Osteoblast (primary cell): Measurements from ENCODE around the gene DDX19B. TPM values are rescaled to one million over a fixed set of nuclear protein-coding genes. Genes with fewer than 3 reads are reported as not detected.

Experiments
- DNase-seq: peaks from one replicate; pipeline ENCODE4 v3.0.0; 2011; ENCODE audit warnings: low spot score, mixed read lengths; ENCODE audit not compliant: insufficient read length; ENCODE audit errors: missing footprints
- H2AFZ ChIP-seq: 2 replicates; pipeline ENCODE4 v1.6.0; 2011; ENCODE audit warnings: mild to moderate bottlenecking, low read length
- H3K27ac ChIP-seq: 2 replicates; pipeline ENCODE4 v1.5.1; 2011; ENCODE audit warnings: mild to moderate bottlenecking, low read depth, low read length, moderate library complexity
- H3K27me3 ChIP-seq: 2 replicates; pipeline ENCODE4 v1.6.0; 2012; ENCODE audit warnings: mild to moderate bottlenecking, control low read depth, inconsistent platforms, low read length, moderate library complexity; ENCODE audit not compliant: insufficient read depth
- H3K36me3 ChIP-seq: 2 replicates; pipeline ENCODE4 v1.5.1; 2011; ENCODE audit warnings: mild to moderate bottlenecking, low read length, control low read depth, moderate library complexity; ENCODE audit not compliant: insufficient read depth
- H3K4me1 ChIP-seq: 2 replicates; pipeline ENCODE4 v1.5.1; 2011; ENCODE audit warnings: mild to moderate bottlenecking, low read length, control low read depth, moderate library complexity; ENCODE audit not compliant: insufficient read depth
- H3K4me2 ChIP-seq: 2 replicates; pipeline ENCODE4 v1.6.0; 2011; ENCODE audit warnings: mild to moderate bottlenecking, low read length; ENCODE audit not compliant: insufficient read depth
- H3K4me3 ChIP-seq: fragments of 200-600 bp; sonication (generic); 3 replicates; pipeline ENCODE4 v1.5.1; 2012; ENCODE audit warnings: mild to moderate bottlenecking, low read length, inconsistent platforms; ENCODE audit not compliant: insufficient read depth
- H3K79me2 ChIP-seq: 2 replicates; pipeline ENCODE4 v1.6.0; 2012; ENCODE audit warnings: mild to moderate bottlenecking, low read length, control low read depth, inconsistent platforms; ENCODE audit not compliant: insufficient read depth
- H3K9me3 ChIP-seq: 2 replicates; pipeline ENCODE4 v1.5.1; 2011; ENCODE audit warnings: low read depth, low read length, control low read depth
- H4K20me1 ChIP-seq: 2 replicates; pipeline ENCODE4 v1.6.0; 2012; ENCODE audit warnings: mild to moderate bottlenecking, low read length, control low read depth; ENCODE audit not compliant: insufficient read depth
- small RNA-seq: library from RNA; depleted of rRNA; stranded (forward); fragments of <200 nt; gene quantifications from one replicate; pipeline ENCODE3, GENCODE V24; 2012
- total RNA-seq: library from RNA; depleted of rRNA; stranded (reverse); fragments of >200 nt; gene quantifications from 2 replicates; pipeline ENCODE4 v1.2.3, GENCODE V29; 2012
- TF ChIP-seq, protein P1 (sequence below): IDR thresholded peaks from 2 replicates; pipeline ENCODE4 v1.5.1; 2011; ENCODE audit warnings: mild to moderate bottlenecking, low read depth, low read length, moderate library complexity; ENCODE audit errors: extremely low read depth

The DDX19B gene
- total RNA-seq, 1 donor: 42.7 TPM

DNA sequence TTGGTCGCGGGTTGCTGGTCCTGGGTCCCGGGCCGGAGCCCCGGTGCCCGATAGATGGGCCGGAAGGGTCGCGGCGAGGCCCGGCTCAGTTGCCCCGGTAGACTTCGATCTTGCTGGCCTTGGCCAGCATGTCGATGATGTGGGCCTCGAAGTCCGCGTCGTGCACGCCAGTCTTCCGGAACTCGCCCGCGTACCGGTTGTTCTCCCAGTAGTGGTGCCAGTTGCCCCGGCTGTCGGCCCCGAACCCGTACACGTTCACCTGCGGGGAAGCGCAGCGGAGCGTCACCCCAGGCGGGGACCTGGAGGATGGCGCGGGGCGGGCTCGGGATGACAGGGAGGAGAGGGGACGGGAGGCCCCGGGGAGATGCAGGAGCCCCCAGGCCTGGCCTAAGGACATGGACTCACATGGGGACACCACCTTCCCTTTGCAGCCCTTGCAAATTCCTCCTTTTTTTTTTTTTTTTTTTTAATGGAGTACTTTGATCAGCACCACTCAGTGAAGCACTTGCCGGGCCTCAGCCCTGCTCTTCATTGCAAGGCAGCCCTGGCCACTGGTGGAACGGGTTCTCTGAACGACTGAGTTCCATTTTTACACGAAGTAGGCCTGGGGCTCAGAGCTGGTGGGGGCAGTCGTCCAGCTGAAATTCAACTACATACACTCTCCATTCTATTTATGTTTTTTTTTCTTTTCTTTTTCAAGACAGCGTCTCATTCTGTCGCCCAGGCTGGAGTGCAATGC lies 82.8 kb downstream of the DDX19B start:
- TF ChIP-seq, protein P1, sequence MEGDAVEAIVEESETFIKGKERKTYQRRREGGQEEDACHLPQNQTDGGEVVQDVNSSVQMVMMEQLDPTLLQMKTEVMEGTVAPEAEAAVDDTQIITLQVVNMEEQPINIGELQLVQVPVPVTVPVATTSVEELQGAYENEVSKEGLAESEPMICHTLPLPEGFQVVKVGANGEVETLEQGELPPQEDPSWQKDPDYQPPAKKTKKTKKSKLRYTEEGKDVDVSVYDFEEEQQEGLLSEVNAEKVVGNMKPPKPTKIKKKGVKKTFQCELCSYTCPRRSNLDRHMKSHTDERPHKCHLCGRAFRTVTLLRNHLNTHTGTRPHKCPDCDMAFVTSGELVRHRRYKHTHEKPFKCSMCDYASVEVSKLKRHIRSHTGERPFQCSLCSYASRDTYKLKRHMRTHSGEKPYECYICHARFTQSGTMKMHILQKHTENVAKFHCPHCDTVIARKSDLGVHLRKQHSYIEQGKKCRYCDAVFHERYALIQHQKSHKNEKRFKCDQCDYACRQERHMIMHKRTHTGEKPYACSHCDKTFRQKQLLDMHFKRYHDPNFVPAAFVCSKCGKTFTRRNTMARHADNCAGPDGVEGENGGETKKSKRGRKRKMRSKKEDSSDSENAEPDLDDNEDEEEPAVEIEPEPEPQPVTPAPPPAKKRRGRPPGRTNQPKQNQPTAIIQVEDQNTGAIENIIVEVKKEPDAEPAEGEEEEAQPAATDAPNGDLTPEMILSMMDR: no peak
- Histone ChIP-seq H3K4me2 (peak overlapping the region; percentile 91), H4K20me1 (no peaks in the 10 kb centered on the region), H3K79me2 (peaks cover 18% of the 10 kb centered on the region), H3K36me3 (peaks cover 20% of the 10 kb centered on the region), H3K27ac (no peak overlapping the region), H3K4me1 (peaks cover 7% of the 10 kb centered on the region), H3K27me3 (no peaks in the 10 kb centered on the region), H2AFZ (peak overlapping the region; percentile 86), H3K4me3 (peak overlapping the region; percentile 91), H3K9me3 (no peaks in the 10 kb centered on the region)
- DNase-seq: no peak

DNA sequence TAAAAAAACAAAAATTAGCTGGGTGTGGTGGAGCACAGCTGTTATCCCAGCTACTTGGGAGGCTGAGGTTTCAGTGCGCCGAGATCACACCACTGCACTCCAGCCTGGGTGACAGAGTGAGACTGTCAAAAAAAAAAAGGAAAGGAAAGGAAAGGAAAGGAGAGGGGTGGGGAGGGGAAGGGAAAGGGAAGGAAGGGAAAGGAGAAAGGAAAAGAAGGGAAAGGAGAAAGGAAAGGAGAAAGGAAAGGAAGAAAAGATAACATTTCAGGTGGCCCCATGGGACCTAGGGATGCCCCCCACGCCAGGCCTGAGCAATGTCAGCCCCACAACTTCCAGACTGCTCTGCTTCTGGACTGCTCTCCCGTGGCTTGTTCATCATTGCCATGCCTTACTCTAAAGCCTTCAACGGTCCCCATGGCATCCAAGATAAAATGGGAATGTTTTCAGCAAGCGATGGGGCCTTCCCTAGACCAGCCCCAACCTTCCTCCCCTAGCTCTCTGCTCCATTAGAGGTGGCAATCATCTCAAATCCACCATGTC lies 84.5 kb downstream of the DDX19B start:
- Histone ChIP-seq H3K36me3 (peaks cover 26% of the 10 kb centered on the region), H3K27ac (no peak overlapping the region), H3K9me3 (no peaks in the 10 kb centered on the region), H2AFZ (no peak overlapping the region), H4K20me1 (no peaks in the 10 kb centered on the region), H3K79me2 (peaks cover 18% of the 10 kb centered on the region), H3K4me3 (no peak overlapping the region), H3K27me3 (no peaks in the 10 kb centered on the region), H3K4me2 (no peak overlapping the region), H3K4me1 (peaks cover 7% of the 10 kb centered on the region)
- no peak for DNase-seq
- TF ChIP-seq, protein P1: no peak

Small RNA genes within 50 kb of the gene (small RNA-seq; reads per million reads assigned to genes)
- gene RN7SL279P: not detected

Other genes starting within 250 kb of the DDX19B start
- gene PDPR, start 184.9 kb upstream of the DDX19B start, total RNA-seq: 23.2 and 34.2 TPM in 2 replicates
- 0.29 and 0.36 TPM in 2 replicates for gene CLEC18C, start 125.4 kb upstream of the DDX19B start, total RNA-seq
- 37.7 and 47.4 TPM in 2 replicates for gene EXOSC6, start 47.2 kb upstream of the DDX19B start, total RNA-seq
- 197 and 213 TPM in 2 replicates for gene AARS1, start 9.7 kb upstream of the DDX19B start, total RNA-seq
- gene DDX19A, start 47.7 kb downstream of the DDX19B start, total RNA-seq: 35.4 and 43.1 TPM in 2 replicates
- gene ST3GAL2, start 139.9 kb downstream of the DDX19B start, total RNA-seq: 22.4 and 22.7 TPM in 2 replicates
- gene FCSK, start 155.4 kb downstream of the DDX19B start, total RNA-seq: 10.3 and 11.9 TPM in 2 replicates
- gene COG4, start 224.4 kb downstream of the DDX19B start, total RNA-seq: 51.3 and 61.5 TPM in 2 replicates
- 123 and 142 TPM in 2 replicates for gene SF3B3, start 224.6 kb downstream of the DDX19B start, total RNA-seq